SU-DHL-6 (cell line): ENCODE results near the gene NBEA.

Experiments
- EZH2phosphoT487 ChIP-seq: fragments of 200-600 bp; sonication (generic), shearing (Covaris generic); conservative IDR thresholded peaks from 2 replicates; pipeline ENCODE4 v1.6.1; 2018; ENCODE audit warnings: mild to moderate bottlenecking, antibody characterized with exemption, low read length, moderate library complexity, mixed read lengths
- TF ChIP-seq, protein P1 (sequence below): fragments of 200-600 bp; sonication (generic); IDR thresholded peaks from one replicate; pipeline ENCODE4 v1.5.1; 2017; ENCODE audit warnings: antibody characterized with exemption, mild to moderate bottlenecking, low read length, moderate library complexity; ENCODE audit not compliant: insufficient read depth, poor library complexity, severe bottlenecking

DNA sequence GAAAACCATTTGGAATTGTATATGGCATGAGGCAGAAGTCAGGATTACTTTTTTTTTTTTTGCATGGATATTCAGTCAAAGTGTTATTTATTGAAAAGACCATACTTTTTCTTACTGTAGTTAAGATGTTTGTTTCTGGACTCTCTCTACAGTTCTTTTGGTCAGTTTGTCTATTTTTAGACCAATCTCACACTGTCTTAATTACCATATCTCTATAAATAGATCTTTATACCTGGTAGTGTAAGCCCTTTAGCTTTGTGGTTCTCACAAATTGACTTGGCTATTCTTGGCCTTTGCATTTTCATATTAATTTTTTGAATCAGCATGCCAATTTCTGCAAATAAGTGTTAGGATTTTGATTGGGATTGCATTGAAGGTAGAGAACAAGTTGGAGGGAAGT, 437.6 kb downstream of the NBEA start:
- TF ChIP-seq, protein P1, sequence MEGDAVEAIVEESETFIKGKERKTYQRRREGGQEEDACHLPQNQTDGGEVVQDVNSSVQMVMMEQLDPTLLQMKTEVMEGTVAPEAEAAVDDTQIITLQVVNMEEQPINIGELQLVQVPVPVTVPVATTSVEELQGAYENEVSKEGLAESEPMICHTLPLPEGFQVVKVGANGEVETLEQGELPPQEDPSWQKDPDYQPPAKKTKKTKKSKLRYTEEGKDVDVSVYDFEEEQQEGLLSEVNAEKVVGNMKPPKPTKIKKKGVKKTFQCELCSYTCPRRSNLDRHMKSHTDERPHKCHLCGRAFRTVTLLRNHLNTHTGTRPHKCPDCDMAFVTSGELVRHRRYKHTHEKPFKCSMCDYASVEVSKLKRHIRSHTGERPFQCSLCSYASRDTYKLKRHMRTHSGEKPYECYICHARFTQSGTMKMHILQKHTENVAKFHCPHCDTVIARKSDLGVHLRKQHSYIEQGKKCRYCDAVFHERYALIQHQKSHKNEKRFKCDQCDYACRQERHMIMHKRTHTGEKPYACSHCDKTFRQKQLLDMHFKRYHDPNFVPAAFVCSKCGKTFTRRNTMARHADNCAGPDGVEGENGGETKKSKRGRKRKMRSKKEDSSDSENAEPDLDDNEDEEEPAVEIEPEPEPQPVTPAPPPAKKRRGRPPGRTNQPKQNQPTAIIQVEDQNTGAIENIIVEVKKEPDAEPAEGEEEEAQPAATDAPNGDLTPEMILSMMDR, result no peak
- no peak for TF ChIP-seq EZH2phosphoT487
